Osteocyte (in vitro differentiated cells): ENCODE measurements around the gene KHDC1. TPM values are rescaled to one million over a fixed set of nuclear protein-coding genes. Genes with fewer than 3 reads are reported as not detected.
"Not testable (repeated sequence)": the region's sequence is repeated elsewhere in the genome, so short reads cannot be mapped to it uniquely, and the experiment has no call there.

Experiments used
- DNase-seq: peaks from one replicate; pipeline ENCODE4 v3.0.0; 2021; ENCODE audit warnings: mixed read lengths; ENCODE audit not compliant: unreplicated experiment; ENCODE audit errors: extremely low spot score
- H3K27ac Mint-ChIP-seq: one replicate; pipeline ENCODE4 v1.8.0; 2021; ENCODE audit warnings: mild to moderate bottlenecking, mixed read lengths; ENCODE audit not compliant: unreplicated experiment
- H3K27me3 Mint-ChIP-seq: one replicate; pipeline ENCODE4 v1.8.0; 2021; ENCODE audit warnings: mixed read lengths; ENCODE audit not compliant: unreplicated experiment
- H3K36me3 Mint-ChIP-seq: one replicate; pipeline ENCODE4 v1.8.0; 2021; ENCODE audit warnings: mixed read lengths; ENCODE audit not compliant: unreplicated experiment
- H3K4me1 Mint-ChIP-seq: one replicate; pipeline ENCODE4 v1.8.0; 2021; ENCODE audit warnings: mixed read lengths; ENCODE audit not compliant: unreplicated experiment
- H3K4me3 Mint-ChIP-seq: one replicate; pipeline ENCODE4 v1.8.0; 2021; ENCODE audit warnings: mild to moderate bottlenecking, moderate library complexity, mixed read lengths; ENCODE audit not compliant: unreplicated experiment
- H3K9me3 Mint-ChIP-seq: one replicate; pipeline ENCODE4 v1.8.0; 2021; ENCODE audit warnings: mixed read lengths; ENCODE audit not compliant: unreplicated experiment
- CTCF ChIP-seq: fragments of 200-600 bp; sonication (generic); IDR thresholded peaks from 2 replicates; pipeline ENCODE4 v1.5.0; 2021; ENCODE audit warnings: antibody characterized with exemption, mild to moderate bottlenecking, moderate library complexity
- long read RNA-seq: library from polyadenylated mRNA; unstranded; transcript quantifications from one replicate; pipeline ENCODE4 v2.0.0, GENCODE V29; 2021
- total RNA-seq: library from RNA; stranded (reverse); gene quantifications from 2 replicates; pipeline ENCODE4 v1.2.1, GENCODE V29; 2021

KHDC1 gene
- total RNA-seq: 4.1 and 4.5 TPM in 2 replicates
- long read RNA-seq, transcript KHDC1-202 (5 exons, 1,430 nt): minor isoform, 6 of 22 reads
- long read RNA-seq, transcript KHDC1-205 (3 exons, 2,053 nt): major isoform, 10 of 22 reads
- long read RNA-seq, partial matches to known transcripts: 1 of 22 reads
- long read RNA-seq, other reads (novel, unspliced or antisense): 5 of 22 reads

- Mint-ChIP-seq H3K27ac (peak within 1 kb of the TSS; percentile 69), H3K4me1 (peaks cover 10% of the 10 kb centered on the region), H3K4me3 (peak within 1 kb of the TSS; percentile 86), H3K36me3 (no peaks in the 10 kb centered on the region), H3K9me3 (no peaks in the 10 kb centered on the region), H3K27me3 (no peaks in the 10 kb centered on the region)
- TF ChIP-seq CTCF: no peak
- no peak for DNase-seq
Measured at GRCh38 chr6:73262671-73263569, at the start of gene KHDC1. KHDC1 (minus strand) TSS chr6:73263196; CDS start chr6:73242517, 20,679 bp downstream.

GRCh38 chr6:73310503-73310845 lies 47.5 kb upstream of the KHDC1 start:
- Mint-ChIP-seq H3K4me3 (peak overlapping the region; percentile 89), H3K4me1 (peaks cover 29% of the 10 kb centered on the region), H3K27ac (peak overlapping the region; percentile 94)
- not testable (repeated sequence) for H3K27me3 Mint-ChIP-seq, H3K9me3 Mint-ChIP-seq, DNase-seq, H3K36me3 Mint-ChIP-seq

GRCh38 chr6:73309785-73310502 lies 46.9 kb upstream of the KHDC1 start:
- H3K4me1 Mint-ChIP-seq: peaks cover 29% of the 10 kb centered on the region
- H3K4me3 Mint-ChIP-seq: peak overlapping the region; percentile 89
- H3K27ac Mint-ChIP-seq: peak overlapping the region; percentile 94
- peaks cover 7% of the 10 kb centered on the region for H3K36me3 Mint-ChIP-seq
- H3K27me3 Mint-ChIP-seq: peaks cover 4% of the 10 kb centered on the region
- DNase-seq: no peak
- H3K9me3 Mint-ChIP-seq: no peaks in the 10 kb centered on the region
- peak; percentile 63 for TF ChIP-seq CTCF

GRCh38 chr6:73309535-73309784 lies 46.5 kb upstream of the KHDC1 start:
- Mint-ChIP-seq H3K27me3 (peaks cover 4% of the 10 kb centered on the region), H3K9me3 (no peaks in the 10 kb centered on the region), H3K4me3 (peak overlapping the region; percentile 89), H3K36me3 (peaks cover 7% of the 10 kb centered on the region), H3K4me1 (peaks cover 29% of the 10 kb centered on the region), H3K27ac (peak overlapping the region; percentile 94)
- TF ChIP-seq CTCF: no peak
- DNase-seq: no peak

GRCh38 chr6:73308712-73309534 lies 45.9 kb upstream of the KHDC1 start:
- DNase-seq: no peak
- peaks cover 29% of the 10 kb centered on the region for H3K4me1 Mint-ChIP-seq
- H3K27ac Mint-ChIP-seq: peak overlapping the region; percentile 94
- H3K27me3 Mint-ChIP-seq: peaks cover 4% of the 10 kb centered on the region
- H3K9me3 Mint-ChIP-seq: no peaks in the 10 kb centered on the region
- TF ChIP-seq CTCF: peak; percentile 33
- H3K4me3 Mint-ChIP-seq: peak overlapping the region; percentile 89
- H3K36me3 Mint-ChIP-seq: peaks cover 7% of the 10 kb centered on the region

GRCh38 chr6:73303773-73304172 lies 40.8 kb upstream of the KHDC1 start:
- not testable (repeated sequence) for H3K9me3 Mint-ChIP-seq, H3K27ac Mint-ChIP-seq, H3K36me3 Mint-ChIP-seq, H3K4me3 Mint-ChIP-seq, DNase-seq, H3K27me3 Mint-ChIP-seq
- H3K4me1 Mint-ChIP-seq: peaks cover 15% of the 10 kb centered on the region
